Colonic mucosa (tissue), 4 donors: ENCODE measurements around the gene CCK. TPM values are rescaled to one million over a fixed set of nuclear protein-coding genes. Genes with fewer than 3 reads are reported as not detected.

Source experiments
- DNase-seq: peaks from one replicate; pipeline ENCODE4 v3.0.0-alpha.2; 2020
- H3K27ac ChIP-seq: fragments of 200-600 bp; one replicate; pipeline ENCODE4 v1.8.0; 2021
- H3K27me3 ChIP-seq: fragments of 200-600 bp; one replicate; pipeline ENCODE4 v1.8.0; 2021
- H3K36me3 ChIP-seq: fragments of 200-600 bp; one replicate; pipeline ENCODE4 v1.8.0; 2021
- H3K4me1 ChIP-seq: fragments of 200-600 bp; one replicate; pipeline ENCODE4 v1.8.0; 2021; ENCODE audit warnings: mild to moderate bottlenecking
- H3K4me3 ChIP-seq: fragments of 200-600 bp; one replicate; pipeline ENCODE4 v1.8.0; 2021
- H3K9ac ChIP-seq, 2 donors: one replicate each; pipeline ENCODE4 v1.7.0; 2013; ENCODE audit warnings: control low read depth in 2 of 2, low read depth in 2 of 2, low read length in 2 of 2
- H3K9me3 ChIP-seq: fragments of 200-600 bp; one replicate; pipeline ENCODE4 v1.8.0; 2021
- intact Hi-C: fragments of 100-400 bp; cut with DNase I; formaldehyde crosslinking; loops from one replicate; pipeline ENCODE4 v1.14.1; 2022
- total RNA-seq, 2 donors: library from RNA; stranded (reverse); fragmentation: NEBNext Ultra II Directional in 1 of 2; extraction: Animal tissue kit (Norgen Biotek cat#: 25700) in 1 of 2; gene quantifications; one replicate each; pipeline ENCODE4 v1.2.1, GENCODE V29; 2021
- TF ChIP-seq, protein P1 (sequence below): fragments of 200-600 bp; IDR thresholded peaks from one replicate; pipeline ENCODE4 v1.8.0; 2022; ENCODE audit warnings: antibody characterized with exemption, mild to moderate bottlenecking
- donor health status: healthy.
- donor health status: DM: no; HTN: no; CAD: no.
- donor health status: DM: no; HTN: no; CAD: no.

CCK gene
- not detected for total RNA-seq

- peaks cover 43% of the 10 kb centered on the region for H3K27me3 ChIP-seq
- H3K27ac ChIP-seq, result no peak within 1 kb of the TSS
- no peaks in the 10 kb centered on the region for H3K36me3 ChIP-seq
- no peak within 1 kb of the TSS for H3K4me3 ChIP-seq
- no peaks in the 10 kb centered on the region for H3K9me3 ChIP-seq
- DNase-seq, result no peak
- no peak within 1 kb of the TSS for H3K9ac ChIP-seq
- intact Hi-C loops, result no loop called here
- TF ChIP-seq, protein P1, sequence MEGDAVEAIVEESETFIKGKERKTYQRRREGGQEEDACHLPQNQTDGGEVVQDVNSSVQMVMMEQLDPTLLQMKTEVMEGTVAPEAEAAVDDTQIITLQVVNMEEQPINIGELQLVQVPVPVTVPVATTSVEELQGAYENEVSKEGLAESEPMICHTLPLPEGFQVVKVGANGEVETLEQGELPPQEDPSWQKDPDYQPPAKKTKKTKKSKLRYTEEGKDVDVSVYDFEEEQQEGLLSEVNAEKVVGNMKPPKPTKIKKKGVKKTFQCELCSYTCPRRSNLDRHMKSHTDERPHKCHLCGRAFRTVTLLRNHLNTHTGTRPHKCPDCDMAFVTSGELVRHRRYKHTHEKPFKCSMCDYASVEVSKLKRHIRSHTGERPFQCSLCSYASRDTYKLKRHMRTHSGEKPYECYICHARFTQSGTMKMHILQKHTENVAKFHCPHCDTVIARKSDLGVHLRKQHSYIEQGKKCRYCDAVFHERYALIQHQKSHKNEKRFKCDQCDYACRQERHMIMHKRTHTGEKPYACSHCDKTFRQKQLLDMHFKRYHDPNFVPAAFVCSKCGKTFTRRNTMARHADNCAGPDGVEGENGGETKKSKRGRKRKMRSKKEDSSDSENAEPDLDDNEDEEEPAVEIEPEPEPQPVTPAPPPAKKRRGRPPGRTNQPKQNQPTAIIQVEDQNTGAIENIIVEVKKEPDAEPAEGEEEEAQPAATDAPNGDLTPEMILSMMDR, result no peak
- no peaks in the 10 kb centered on the region for H3K4me1 ChIP-seq
Measured at GRCh38 chr3:42266085-42266484, at the start of gene CCK. TSS of gene CCK (minus strand) at chr3:42266185. CDS start at chr3:42263630, 2,555 bp downstream.

DNA sequence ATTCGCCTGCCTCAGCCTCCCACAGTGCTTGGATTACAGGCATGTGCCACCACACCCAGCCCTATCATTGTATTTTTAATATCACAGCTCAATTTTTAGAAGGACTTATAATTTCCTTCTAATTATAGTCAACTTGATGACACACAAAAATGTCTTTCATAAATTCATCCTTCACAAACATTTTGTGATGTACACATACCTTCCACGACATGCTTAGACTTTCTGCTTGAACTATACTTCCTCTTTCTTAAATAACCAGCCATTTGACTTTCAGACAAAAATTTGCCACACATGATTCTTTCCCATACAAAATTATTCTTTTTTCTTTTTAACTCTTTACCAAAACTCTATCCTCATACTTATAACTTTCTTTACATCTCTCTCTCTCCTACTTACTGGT lies 48.4 kb upstream of the CCK start:
- no peaks in the 10 kb centered on the region for H3K4me1 ChIP-seq
- no peak overlapping the region for H3K4me3 ChIP-seq
- no peak overlapping the region for H3K27ac ChIP-seq
- no peaks in the 10 kb centered on the region for H3K27me3 ChIP-seq
- intact Hi-C loops, result no loop called here
- peaks cover 6% of the 10 kb centered on the region for H3K9me3 ChIP-seq
- no peak overlapping the region for H3K9ac ChIP-seq
- H3K36me3 ChIP-seq, result no peaks in the 10 kb centered on the region
- TF ChIP-seq, protein P1, result no peak
- DNase-seq, result no peak

DNA sequence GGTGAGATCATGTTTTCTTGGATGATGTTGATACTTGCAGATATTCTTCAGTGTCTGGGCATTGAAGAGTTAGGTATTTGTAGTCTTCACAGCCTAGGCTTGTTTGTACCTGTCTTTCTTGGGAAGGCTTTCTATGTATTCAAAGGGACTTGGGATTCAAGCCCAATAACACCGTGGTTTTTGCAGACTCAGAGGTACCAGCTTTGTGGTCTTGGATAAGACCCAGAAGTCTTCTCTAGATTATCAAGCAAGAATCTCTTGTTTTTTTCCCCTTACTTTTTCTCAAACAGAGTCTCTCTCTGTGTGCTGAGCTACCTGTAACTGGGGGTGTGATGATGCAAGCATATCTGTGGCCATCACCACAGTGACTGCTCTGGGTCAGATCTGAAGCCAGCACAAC lies 42.7 kb upstream of the CCK start:
- TF ChIP-seq, protein P1, result no peak
- intact Hi-C loops, result no loop called here

DNA sequence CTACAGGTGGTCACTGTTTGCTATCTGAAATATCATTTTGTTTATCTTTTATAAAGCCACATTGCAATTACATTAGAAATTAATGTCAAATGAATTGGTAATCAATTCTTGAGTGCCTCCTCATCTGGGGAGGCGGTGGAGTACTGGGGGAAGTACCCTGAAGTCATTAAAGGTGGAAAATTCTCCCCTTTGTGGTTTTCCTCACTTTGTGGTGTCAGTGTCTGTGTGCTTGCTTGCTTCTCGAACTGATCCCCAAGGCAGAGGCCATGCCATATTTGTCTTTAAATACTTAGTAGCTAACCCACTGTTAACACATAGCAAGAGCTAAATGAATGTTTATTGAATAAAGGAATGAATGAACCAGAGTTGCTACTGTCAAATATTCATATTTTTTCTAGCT lies 40.5 kb upstream of the CCK start:
- TF ChIP-seq, protein P1, result no peak
- H3K27me3 ChIP-seq, result no peaks in the 10 kb centered on the region
- H3K27ac ChIP-seq, result no peak overlapping the region
- H3K4me1 ChIP-seq, result no peaks in the 10 kb centered on the region
- no peak overlapping the region for H3K9ac ChIP-seq
- H3K9me3 ChIP-seq, result no peaks in the 10 kb centered on the region
- H3K36me3 ChIP-seq, result no peaks in the 10 kb centered on the region
- intact Hi-C loops, result no loop called here
- DNase-seq, result no peak
- no peak overlapping the region for H3K4me3 ChIP-seq

More for the DNA sequence above, 42.7 kb upstream of the CCK start:
- H3K27ac ChIP-seq, result no peak overlapping the region
- no peak overlapping the region for H3K9ac ChIP-seq
- H3K27me3 ChIP-seq, result no peaks in the 10 kb centered on the region
- no peaks in the 10 kb centered on the region for H3K4me1 ChIP-seq
- no peaks in the 10 kb centered on the region for H3K9me3 ChIP-seq
- H3K36me3 ChIP-seq, result no peaks in the 10 kb centered on the region
- H3K4me3 ChIP-seq, result no peak overlapping the region
- DNase-seq, result no peak

- intact Hi-C loops, result no loop called here
- H3K4me1 ChIP-seq, result no peaks in the 10 kb centered on the region
- DNase-seq, result no peak
- H3K27ac ChIP-seq, result no peak overlapping the region
- no peaks in the 10 kb centered on the region for H3K36me3 ChIP-seq
- no peaks in the 10 kb centered on the region for H3K27me3 ChIP-seq
- no peak overlapping the region for H3K9ac ChIP-seq
- no peaks in the 10 kb centered on the region for H3K9me3 ChIP-seq
- H3K4me3 ChIP-seq, result no peak overlapping the region
- TF ChIP-seq, protein P1, result no peak
Measured at GRCh38 chr3:42302924-42303634, 37.1 kb upstream of the CCK start.
